ENCODE results near the gene DCC.

The DCC gene

GRCh38 chr18:52394602-52395001 lies 54.6 kb downstream of the DCC start:
- Histone ChIP-seq H3K36me3 (ENCODE audit: control insufficient read depth, insufficient read depth, low read length) (no peaks in the 10 kb centered on the region), H2AFZ (no peak overlapping the region), H3K27ac (no peak overlapping the region), H3K9me3 (ENCODE audit: control insufficient read depth, low read length) (no peaks in the 10 kb centered on the region), H3K79me2 (no peaks in the 10 kb centered on the region), H3K4me1 (no peaks in the 10 kb centered on the region), H3K27me3 (ENCODE audit: control insufficient read depth, insufficient read depth, low read length) (no peaks in the 10 kb centered on the region), H3K4me2 (ENCODE audit: low read length) (no peak overlapping the region), H3K4me3 (ENCODE audit: low read depth, low read length) (no peak overlapping the region), H3K9ac (no peak overlapping the region)
- no peak for TF ChIP-seq CTCF (IDR thresholded peaks at IDR 0.05)

GRCh38 chr18:52395146-52395852 lies 55.3 kb downstream of the DCC start:
- H3K27me3 ChIP-seq (ENCODE audit: control insufficient read depth, insufficient read depth, low read length), result no peaks in the 10 kb centered on the region
- no peak overlapping the region for H3K4me3 ChIP-seq (ENCODE audit: low read depth, low read length)
- H2AFZ ChIP-seq, result no peak overlapping the region
- no peaks in the 10 kb centered on the region for H3K9me3 ChIP-seq (ENCODE audit: control insufficient read depth, low read length)
- H3K9ac ChIP-seq, result no peak overlapping the region
- H3K79me2 ChIP-seq, result no peaks in the 10 kb centered on the region
- H3K27ac ChIP-seq, result no peak overlapping the region
- H3K4me1 ChIP-seq, result no peaks in the 10 kb centered on the region
- no peak overlapping the region for H3K4me2 ChIP-seq (ENCODE audit: low read length)
- no peak for TF ChIP-seq CTCF (IDR thresholded peaks at IDR 0.05)
- no peaks in the 10 kb centered on the region for H3K36me3 ChIP-seq (ENCODE audit: control insufficient read depth, insufficient read depth, low read length)

GRCh38 chr18:52401236-52401635 lies 61.2 kb downstream of the DCC start:
- Histone ChIP-seq H3K9me3 (ENCODE audit: control insufficient read depth, low read length) (no peaks in the 10 kb centered on the region), H3K4me2 (ENCODE audit: low read length) (no peak overlapping the region)

GRCh38 chr18:52402814-52403213 lies 62.8 kb downstream of the DCC start:
- Histone ChIP-seq H3K9ac (no peak overlapping the region), H3K4me3 (ENCODE audit: low read depth, low read length) (no peak overlapping the region), H3K4me1 (no peaks in the 10 kb centered on the region), H3K9me3 (ENCODE audit: control insufficient read depth, low read length) (no peaks in the 10 kb centered on the region), H3K27ac (no peak overlapping the region), H3K79me2 (no peaks in the 10 kb centered on the region), H3K4me2 (ENCODE audit: low read length) (no peak overlapping the region), H2AFZ (no peak overlapping the region), H3K27me3 (ENCODE audit: control insufficient read depth, insufficient read depth, low read length) (no peaks in the 10 kb centered on the region), H3K36me3 (ENCODE audit: control insufficient read depth, insufficient read depth, low read length) (no peaks in the 10 kb centered on the region)
- no peak for TF ChIP-seq CTCF (IDR thresholded peaks at IDR 0.05)

More at GRCh38 chr18:52401236-52401635, 61.2 kb downstream of the DCC start:
- no peak overlapping the region for H3K4me3 ChIP-seq (ENCODE audit: low read depth, low read length)
- no peaks in the 10 kb centered on the region for H3K36me3 ChIP-seq (ENCODE audit: control insufficient read depth, insufficient read depth, low read length)
- no peak overlapping the region for H3K9ac ChIP-seq
- no peaks in the 10 kb centered on the region for H3K27me3 ChIP-seq (ENCODE audit: control insufficient read depth, insufficient read depth, low read length)
- H3K27ac ChIP-seq, result no peak overlapping the region
- no peaks in the 10 kb centered on the region for H3K4me1 ChIP-seq
- TF ChIP-seq CTCF (IDR thresholded peaks at IDR 0.05), result no peak
- H3K79me2 ChIP-seq, result no peaks in the 10 kb centered on the region
- no peak overlapping the region for H2AFZ ChIP-seq
